Subcutaneous adipose tissue (tissue), 4 donors: ENCODE data around the gene IL17D. TPM values are rescaled to one million over a fixed set of nuclear protein-coding genes. Genes with fewer than 3 reads are reported as not detected.

Source experiments
- CTCF ChIP-seq: fragments of 450-650 bp; IDR thresholded peaks from one replicate; pipeline ENCODE4 v1.5.1; 2016; ENCODE audit warnings: low read depth, mild to moderate bottlenecking, control low read depth, antibody characterized with exemption, moderate library complexity
- total RNA-seq, 4 donors: library from RNA; depleted of rRNA; stranded (reverse); fragments of >200 nt; gene quantifications; one replicate each; pipeline ENCODE4 v1.1.0, GENCODE V29; 2016

Gene IL17D
- total RNA-seq, 4 donors from 2014 or later: 0.98 to 7.0 (median 3.3) TPM

GRCh38 chr13:20696073-20696472 is 7.4 kb upstream of the IL17D start:
- no peak for TF ChIP-seq CTCF

GRCh38 chr13:20699715-20700114 is 3.8 kb upstream of the IL17D start:
- TF ChIP-seq CTCF: no peak

GRCh38 chr13:20700288-20700687 is 3.2 kb upstream of the IL17D start:
- TF ChIP-seq CTCF: no peak

GRCh38 chr13:20701461-20701860 is 2.0 kb upstream of the IL17D start:
- no peak for TF ChIP-seq CTCF

- no peak for TF ChIP-seq CTCF
Observed at GRCh38 chr13:20702530-20702914, 977 bp upstream of the IL17D start.

GRCh38 chr13:20703780-20704458 is 420 bp downstream of the IL17D start:
- TF ChIP-seq CTCF: no peak

- TF ChIP-seq CTCF: no peak
Observed at GRCh38 chr13:20704459-20705069, 1.1 kb downstream of the IL17D start.
